Iris pigment epithelial cell (primary cell): ENCODE data around the gene FBXO31.
"Not testable (repeated sequence)": the region's sequence is repeated elsewhere in the genome, so short reads cannot be mapped to it uniquely, and the experiment has no call there.

Experiments
- DNase-seq: peaks from one replicate; pipeline ENCODE4 v3.0.0-alpha.2; 2011; ENCODE audit warnings: low read depth

FBXO31 gene

DNA sequence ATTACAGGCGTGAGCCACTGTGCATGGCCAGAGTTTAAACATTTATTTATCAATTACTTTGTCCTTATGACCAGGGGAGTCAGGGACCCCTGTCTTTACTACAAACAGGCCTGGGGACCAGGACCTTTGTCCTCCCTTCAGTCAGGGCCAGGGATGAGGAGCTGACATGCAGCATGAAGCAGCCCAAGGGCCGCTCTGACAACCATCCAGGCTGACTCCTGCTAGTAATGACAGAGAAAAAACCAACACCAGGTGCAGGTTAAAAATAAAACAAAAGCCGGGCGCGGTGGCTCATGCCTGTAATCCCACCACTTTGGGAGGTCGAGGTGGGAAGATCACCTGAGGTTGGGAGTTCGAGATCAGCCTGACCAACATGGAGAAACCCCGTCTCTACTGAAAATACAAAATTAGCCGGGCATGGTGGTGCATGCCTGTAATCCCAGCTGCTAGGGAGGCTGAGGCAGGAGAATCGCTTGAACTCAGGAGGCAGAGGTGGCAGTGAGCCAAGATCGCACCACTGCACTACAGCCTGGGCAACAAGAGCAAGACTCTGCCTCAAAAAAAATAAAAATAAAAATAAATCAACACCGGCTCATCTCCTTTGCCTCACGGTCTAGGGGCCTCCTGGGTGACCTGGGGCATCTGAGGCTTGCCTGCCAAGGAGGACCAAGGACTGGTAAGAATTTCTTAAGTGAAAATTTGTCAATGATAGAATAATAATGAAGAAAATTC lies 20.6 kb downstream of the FBXO31 start:
- DNase-seq, result not testable (repeated sequence)

DNA sequence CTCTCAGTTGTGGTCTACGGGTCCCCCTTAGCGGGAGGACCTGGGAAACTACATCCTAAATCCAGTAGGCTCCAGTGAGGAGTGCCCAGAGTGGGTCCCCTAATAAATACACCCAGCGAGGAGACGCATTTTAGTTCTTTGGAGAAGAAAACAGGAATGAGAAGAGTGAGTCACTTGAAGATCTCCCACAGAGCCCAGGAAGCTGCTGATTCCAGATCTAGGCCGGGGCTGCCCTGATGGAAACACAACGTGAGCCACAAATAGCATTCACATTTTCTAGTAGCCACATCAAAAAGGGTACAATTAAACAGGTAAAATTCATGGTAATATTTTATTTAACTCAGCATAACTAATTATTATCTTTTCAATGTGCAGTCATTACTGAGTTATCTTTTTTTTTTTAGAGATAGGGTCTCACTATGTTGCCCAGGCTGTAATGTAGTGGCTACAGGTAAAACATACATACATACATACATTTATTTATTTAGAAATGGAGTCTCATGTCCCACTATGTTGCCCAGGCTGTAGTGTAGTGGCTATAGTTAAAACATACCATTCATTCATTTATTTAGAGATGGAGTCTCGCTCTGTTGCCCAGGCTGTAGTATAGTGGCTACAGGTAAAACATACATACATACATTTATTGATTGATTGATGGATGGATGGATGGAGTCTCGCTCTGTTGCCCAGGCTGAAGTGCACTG lies 21.5 kb downstream of the FBXO31 start:
- peak; percentile 65 for DNase-seq

DNA sequence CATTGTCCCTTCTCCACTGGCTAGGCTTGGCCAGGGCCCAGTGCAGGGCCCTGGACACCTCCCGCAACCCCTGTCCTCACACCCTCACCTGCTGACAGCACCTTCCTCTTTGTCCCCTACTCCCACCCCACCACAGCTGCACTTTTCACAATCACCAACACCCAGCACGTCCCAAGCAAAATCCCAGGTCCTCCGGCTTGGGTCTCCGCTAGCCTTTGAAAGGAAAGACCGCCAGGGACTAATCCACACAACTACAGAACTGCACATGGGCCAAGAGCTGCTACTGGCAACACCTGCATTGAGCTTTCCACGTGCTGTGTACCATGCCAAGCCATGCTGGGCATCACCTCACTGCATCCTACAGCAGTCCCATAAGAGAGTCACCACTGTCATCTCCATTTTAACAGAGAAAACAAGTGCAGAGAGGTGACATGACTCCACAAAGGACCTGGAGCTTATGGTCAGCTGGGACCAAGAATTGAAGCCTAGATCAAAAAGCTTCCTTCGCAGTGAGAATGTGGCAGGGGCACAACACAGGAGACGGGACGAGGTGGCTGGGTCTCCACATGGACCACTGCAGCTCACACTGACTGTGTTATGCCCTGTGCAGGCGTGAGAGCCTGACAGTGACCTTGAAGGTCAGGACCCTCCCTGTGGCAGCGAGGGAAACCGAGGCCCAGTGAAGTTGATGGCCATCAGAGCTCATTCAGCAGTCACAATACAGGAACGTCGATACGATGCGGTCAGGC lies 22.5 kb downstream of the FBXO31 start:
- no peak for DNase-seq

DNA sequence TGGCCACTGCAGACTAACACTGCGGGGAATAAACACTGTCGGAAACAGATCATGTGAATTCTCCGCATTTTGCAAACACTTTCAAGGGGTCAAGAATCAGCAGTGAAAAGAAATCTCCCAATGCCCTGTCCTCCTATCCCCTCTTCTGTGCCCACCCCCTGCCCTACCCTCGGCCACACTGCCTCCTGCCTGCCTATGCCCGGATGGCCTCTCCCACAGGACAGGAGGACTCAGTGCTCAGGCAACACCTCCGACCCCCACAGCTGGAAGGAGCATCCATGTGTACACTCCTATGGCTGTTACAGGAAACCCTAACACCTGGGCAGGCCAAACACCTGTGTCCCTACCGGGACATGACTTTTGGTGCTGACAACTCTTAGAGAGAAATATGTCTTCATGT lies 24.5 kb downstream of the FBXO31 start:
- no peak for DNase-seq

DNA sequence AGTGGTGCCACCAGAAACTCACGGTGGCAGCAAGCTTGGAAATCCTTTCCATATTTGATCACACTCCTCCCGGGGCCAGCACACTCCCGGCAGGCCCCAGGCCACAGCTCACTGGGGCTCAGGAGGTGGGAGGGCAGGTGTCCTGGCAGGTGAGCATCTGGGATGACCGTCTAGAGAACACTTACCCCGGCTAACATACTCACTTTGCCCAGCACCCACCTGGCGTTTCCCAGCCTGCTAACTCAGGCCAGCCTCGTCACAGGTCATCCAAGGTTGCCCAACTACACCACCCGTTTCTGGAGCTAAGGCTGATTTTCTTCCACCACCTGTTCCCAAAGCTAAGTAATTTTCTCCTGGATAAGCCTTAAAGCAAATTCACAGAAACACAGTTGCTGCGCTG lies 24.9 kb downstream of the FBXO31 start:
- no peak for DNase-seq

DNA sequence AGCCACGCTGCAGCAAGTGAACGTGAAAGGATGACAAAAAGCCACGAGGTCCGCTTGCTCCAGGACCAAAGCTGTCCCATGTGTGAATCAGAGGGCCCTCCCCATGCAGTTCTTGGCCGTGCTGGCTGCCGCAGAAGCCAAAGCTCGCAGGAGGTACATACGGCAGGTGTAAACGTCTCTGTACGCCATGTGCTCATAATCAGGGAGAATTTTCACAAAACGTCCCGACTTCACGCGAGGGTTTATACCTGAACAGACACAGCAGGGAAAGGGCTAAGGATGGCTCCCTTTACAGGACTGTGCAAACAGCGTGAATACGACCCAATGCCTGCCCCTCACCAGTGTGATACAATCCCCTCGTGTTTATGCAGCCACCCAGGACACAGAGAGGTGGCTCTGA lies 25.3 kb downstream of the FBXO31 start:
- DNase-seq, result no peak

DNA sequence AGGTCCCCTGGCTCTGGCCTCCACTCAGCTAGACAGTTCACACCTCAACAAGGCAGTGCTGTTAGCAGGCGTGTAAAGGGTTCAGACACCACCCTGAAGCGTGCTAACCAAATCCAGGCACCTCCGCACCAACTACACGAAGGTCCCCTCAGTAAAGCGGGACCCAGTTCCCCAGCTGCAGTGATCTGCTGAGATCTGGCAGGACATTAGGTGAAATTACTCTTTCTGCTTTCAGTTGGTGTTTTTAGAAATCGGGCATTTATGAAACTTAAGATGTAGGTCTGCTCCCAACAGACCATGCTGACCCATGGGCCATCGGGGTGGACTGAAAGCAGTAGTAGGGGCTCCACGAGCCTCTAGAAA lies 27.1 kb downstream of the FBXO31 start:
- DNase-seq, result no peak

DNA sequence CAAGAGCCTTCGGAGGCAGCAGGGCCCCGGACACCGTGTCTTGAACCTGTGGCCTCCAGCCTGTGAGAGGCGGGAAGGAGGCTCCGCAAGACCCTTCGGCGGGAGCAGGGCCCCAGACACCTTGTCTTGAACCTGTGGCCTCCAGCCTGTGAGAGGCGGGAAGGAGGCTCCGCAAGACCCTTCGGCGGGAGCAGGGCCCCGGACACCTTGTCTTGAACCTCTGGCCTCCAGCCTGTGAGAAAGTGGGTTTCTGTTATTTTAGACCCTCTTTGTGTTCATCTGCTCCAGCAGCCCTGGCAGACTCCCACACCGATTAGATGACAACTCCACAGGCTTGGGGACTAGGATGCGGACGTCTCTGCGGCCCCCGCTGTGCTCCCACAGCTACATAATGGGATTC lies 30.0 kb downstream of the FBXO31 start:
- DNase-seq, result no peak

DNA sequence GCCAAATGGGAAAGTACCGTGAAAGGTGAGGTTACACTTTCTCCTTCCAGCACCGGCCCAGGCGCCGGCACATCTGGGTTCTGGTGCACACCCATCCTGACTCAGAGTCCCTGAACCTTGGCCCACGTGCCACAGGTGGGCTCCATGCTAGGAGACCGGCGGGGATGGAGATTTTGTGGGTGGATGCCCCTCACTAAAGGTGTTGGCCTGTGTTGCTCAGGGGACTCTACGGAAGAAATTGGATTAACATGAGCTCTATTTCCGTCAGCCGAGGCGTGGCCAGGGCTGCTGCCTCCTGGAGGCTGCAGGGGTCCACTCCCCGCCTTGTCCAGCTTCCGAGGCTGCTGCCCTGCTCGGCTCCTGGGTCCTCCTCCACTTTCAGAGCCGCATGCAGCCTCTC lies 30.8 kb downstream of the FBXO31 start:
- no peak for DNase-seq

DNA sequence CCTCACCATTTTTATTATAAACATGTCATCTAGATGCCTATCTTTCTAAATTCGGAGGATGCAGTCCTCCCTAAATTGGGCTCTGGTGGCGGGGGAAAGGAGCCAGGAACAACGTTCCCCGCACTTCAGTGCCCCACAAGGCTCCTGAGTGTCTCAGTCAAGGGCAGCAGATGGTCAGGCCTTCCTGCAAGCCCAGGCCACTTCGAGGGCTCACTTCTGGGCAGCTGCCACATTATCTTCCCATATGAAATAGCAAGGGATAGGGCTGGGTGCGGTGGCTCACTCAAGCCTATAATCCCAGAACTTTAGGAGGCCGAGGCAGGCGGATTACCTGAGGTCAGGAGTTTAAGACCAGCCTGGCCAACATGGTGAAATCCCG lies 32.3 kb downstream of the FBXO31 start:
- no peak for DNase-seq

DNA sequence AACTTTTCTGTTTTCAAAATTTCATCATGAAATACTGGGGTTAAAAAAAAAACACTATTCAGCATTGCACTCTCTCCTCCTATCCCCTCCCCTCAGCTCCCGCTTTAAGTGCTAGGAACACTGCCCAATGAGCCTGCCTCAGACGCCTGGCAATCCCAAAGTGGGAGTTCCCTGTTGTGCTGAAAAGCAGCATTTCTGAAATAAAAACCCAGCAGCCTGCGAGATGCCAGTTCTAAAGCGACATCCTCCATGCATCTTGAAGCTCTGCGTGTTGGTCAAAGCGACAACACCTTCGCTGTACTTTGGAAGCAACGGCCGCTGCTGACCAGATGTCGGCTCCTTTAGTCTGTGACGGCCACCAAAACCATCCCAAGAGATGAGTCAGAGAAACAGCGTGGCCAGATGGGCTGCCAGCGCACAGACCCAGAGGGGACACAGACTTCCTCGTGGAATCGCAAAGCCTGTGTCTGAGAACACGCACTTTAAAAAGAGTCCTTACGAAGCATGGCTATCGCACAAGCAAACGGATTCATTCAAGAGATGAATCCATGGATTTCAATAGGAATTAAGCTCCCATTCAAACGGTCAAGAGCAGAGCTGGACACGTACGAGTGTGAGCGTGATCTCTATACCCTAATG lies 32.8 kb downstream of the FBXO31 start:
- no peak for DNase-seq

DNA sequence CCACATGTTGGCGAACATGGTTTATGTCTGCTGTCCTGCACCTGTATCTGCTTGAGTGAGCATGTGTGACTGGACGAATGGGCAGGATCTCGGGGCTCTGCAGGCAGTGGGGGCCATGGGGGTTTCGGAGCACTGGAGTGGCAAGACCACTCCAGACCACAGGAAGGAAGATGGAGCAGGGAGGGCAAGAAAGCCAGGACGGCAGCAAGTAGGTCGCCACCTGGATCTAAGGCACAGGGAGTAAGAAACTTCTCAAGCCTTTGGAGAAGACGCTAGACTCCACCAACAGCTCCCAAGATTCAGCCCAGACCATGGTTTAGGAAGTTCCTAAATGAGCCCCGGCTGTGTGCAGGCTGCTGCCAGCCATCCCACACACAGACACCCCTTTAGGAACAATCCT lies 33.5 kb downstream of the FBXO31 start:
- DNase-seq, result no peak

DNA sequence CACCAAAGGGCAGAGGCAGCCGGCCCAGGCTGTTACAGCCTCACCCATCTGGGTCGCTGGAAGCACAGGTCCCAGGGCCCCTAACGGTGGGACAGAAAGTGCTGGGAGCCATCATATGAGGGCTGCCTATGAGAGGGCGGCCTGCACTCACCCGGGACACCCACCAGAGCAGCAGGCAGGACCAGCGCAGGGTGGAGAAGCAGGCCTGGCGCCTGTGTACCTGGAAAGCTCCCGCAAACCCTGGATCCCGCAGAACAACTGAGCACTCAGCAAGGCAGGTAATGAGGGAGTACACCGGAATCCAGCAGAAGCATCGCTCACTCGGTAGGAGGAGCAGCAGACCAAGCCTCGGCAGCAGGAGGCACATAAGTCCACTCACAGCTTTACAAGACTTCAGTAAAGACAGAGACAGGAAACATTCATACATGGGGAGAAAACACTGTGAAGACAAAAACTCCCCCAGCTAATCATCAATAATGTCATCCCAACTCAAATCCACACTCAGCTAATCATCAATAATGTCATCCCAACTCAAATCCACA lies 34.9 kb downstream of the FBXO31 start:
- DNase-seq, result no peak

DNA sequence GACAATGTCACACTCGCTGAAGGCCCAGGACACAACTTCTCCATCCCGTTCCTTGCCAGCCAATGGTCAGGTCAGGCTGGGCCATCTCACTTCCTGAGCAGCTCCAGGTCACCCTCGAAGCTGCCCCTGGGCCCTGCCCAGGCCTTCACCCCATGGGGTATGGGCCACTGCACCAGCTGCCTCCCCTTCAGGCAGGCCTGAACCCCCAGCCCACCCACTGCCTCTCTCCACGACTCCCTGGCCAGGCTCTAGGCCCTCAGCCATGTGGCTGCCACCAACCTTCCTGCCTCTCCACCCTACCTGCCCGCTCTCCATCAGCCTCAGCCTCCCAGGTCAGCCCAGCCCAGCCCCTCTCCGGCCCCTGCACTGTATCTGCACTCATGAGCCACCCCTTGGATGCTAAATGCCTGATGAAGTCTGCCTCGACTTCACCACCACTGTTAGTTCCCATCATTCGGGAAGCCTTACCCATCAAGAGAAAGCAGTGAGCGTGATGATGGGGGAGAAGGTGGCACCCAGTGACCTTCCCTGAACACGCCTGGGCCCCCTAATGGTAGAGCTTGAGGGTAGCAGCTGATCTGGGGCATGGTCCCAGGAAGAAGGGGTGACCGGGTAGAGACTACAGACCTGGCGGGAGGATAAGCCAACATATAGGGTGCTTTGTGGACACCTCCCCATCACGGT lies 35.5 kb downstream of the FBXO31 start:
- no peak for DNase-seq

DNA sequence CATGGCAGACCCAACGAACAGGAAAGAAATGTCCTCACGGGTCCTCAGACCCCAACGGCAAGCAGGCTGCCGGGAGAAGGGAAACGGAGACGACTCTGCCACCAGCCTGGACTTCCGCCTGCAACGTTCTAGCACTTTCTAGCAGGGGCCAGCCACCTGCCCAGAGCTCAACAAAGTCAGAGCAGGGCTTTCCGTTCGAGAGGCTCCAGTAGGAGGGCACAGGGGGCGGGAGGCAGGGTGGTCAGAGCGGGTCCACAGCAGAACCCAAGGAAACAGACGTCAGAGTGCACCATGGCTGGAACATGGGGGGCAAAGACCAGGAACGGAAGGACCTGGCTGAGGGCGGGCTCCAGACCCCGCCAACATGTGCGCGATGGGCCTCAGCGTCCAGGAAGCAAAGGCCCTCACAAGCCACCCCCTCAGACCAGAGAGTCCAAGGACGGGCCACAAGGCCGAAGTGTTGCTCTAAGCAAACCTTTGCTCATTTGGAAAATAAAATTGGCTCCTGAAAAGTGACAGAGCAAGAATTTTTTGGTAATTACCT lies 37.0 kb downstream of the FBXO31 start:
- DNase-seq, result no peak

DNA sequence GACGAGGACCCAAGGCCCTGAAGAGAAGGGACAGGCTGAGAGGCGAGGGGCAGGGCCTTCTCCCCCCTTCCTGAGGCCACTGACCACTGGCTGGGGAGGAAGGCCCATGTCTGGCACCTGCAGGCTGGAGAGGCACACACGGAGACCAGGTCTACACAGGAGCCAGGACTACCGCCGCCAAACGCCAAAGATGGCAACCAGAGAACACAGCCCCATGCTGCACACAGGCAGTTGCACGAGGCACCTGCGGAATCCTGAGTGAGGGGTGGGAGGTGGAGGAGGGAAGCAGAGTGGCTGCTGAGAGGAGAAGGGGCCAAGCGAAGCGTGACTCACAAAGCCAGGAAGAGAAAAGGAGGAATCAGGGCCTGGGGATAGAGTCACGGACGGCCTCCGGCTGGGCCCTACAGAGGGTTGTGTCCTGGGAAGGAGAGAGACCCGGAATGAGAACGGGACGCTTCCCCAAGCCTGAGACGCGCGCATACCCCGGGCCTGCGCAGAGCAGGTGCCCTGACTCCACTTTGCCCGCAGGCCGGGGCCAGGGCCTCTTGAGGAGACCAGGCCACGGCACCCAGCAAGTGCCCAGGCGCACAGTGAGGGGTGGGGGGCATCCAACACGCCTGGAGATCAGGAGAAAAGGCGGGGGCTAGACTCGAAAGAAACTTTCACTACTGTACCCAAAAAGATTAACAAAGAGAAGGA lies 37.7 kb downstream of the FBXO31 start:
- DNase-seq, result no peak

DNA sequence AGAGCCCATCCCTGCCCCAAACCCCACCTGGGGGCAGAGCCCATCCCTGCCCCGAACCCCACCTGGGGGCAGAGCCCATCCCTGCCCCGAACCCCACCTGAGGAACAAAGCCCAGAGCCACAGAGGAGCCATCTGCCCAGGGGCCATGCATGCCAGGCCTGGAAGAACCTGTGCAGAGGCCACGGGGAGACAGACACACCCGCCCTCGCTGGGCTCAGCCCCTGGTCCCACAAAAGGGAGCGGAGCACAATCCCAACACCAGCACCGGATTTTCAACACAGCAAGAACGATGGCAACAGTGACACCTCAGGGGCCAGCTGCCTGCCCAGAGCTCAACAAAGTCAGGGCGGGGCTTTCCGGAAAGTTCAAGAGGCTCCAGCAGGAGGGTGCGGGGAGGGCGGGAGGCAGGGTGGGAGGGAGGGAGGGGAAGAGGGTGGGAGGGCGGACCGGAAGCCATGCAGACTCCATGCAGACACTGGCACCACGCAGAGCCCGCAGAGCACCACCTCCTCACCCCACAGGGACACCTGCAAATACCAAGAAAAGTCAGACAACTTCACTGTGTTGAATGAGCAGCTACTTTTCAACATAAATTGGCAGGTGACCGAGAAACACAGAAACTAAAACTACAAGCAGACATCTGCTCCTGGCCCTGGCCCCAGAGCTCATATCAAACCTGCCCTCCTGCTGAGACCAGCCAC lies 38.5 kb downstream of the FBXO31 start:
- peak; percentile 21 for DNase-seq

DNA sequence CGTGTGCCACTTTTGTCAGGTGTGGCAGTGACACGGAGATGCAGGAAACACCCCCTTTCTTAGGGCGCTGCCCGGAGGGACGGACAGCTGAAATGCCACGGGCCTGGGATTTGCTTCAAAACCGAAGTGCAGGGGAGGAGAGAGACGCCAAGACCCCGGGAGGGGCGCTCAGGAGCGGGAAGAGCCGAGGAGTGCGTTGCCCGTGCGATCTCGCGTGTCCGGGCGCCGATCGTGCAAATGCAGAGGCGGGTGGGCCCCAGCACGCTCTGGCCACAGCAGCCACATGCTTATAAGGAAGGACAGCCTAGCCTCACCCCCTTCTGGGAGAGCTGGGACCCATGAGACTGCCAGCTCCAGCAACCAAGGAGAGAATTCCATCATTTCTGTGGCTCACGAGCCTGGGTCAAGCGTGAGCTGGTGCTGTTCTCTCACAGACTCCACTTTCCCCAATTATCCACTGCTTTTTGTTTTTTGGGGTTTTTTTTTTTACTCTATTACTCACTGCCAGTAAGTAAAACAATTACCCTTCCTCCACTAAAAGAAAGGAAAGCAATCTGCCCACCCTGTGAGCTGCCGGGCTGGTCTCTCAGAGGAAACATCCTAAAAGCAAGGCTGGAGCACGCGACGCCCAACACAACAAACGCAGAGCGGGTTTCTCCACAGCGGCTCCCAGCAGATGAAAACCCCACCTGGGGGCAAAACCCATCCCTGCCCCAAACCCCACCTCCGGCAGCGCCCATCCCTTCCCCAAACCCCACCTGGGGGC lies 39.2 kb downstream of the FBXO31 start:
- DNase-seq, result no peak

DNA sequence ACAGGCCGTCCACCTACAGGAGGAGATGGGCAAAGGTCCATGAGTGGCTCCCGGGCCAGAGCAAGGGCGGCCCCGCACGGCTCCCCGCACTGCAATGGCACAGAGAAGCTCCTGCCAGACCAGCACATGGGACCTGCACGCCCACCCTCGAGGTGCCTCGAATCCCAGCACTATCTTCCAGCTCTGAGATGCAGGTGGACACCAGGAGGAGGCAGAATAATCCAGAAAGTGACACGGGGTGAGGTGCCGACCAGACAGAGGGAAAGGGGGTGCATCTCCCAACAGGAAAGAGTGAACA lies 39.9 kb downstream of the FBXO31 start:
- DNase-seq, result no peak
